ENCODE measurements around the gene RXRA.

RXRA gene

GRCh38 chr9:134320868-134321471, 5.3 kb upstream of the RXRA start:
- TF ChIP-seq CTCF (IDR thresholded peaks at IDR 0.05; ENCODE audit: low read depth, low read length): no peak
- in situ Hi-C loops (cut with HindIII; ENCODE audit: low sequenced_read_pairs): no loop called here
- DNase-seq (ENCODE audit: low read depth, low spot score): no peak
- no peak overlapping the region for H3K4me3 ChIP-seq (ENCODE audit: low read depth, low read length)

- H3K4me3 ChIP-seq (ENCODE audit: low read depth, low read length): no peak overlapping the region
- TF ChIP-seq CTCF (IDR thresholded peaks at IDR 0.05; ENCODE audit: low read depth, low read length): no peak
- no peak for DNase-seq (ENCODE audit: low read depth, low spot score)
- in situ Hi-C loops (cut with HindIII; ENCODE audit: low sequenced_read_pairs): no loop called here
Observed at GRCh38 chr9:134321531-134321930, 4.7 kb upstream of the RXRA start.

GRCh38 chr9:134321946-134322741, 4.1 kb upstream of the RXRA start:
- no peak for DNase-seq (ENCODE audit: low read depth, low spot score)
- no peak overlapping the region for H3K4me3 ChIP-seq (ENCODE audit: low read depth, low read length)
- no peak for TF ChIP-seq CTCF (IDR thresholded peaks at IDR 0.05; ENCODE audit: low read depth, low read length)
- in situ Hi-C loops (cut with HindIII; ENCODE audit: low sequenced_read_pairs): no loop called here

- no peak for TF ChIP-seq CTCF (IDR thresholded peaks at IDR 0.05; ENCODE audit: low read depth, low read length)
- DNase-seq (ENCODE audit: low read depth, low spot score): no peak
- H3K4me3 ChIP-seq (ENCODE audit: low read depth, low read length): no peak overlapping the region
- in situ Hi-C loops (cut with HindIII; ENCODE audit: low sequenced_read_pairs): no loop called here
Observed at GRCh38 chr9:134322781-134323241, 3.4 kb upstream of the RXRA start.

- no peak for TF ChIP-seq CTCF (IDR thresholded peaks at IDR 0.05; ENCODE audit: low read depth, low read length)
- H3K4me3 ChIP-seq (ENCODE audit: low read depth, low read length): no peak overlapping the region
- in situ Hi-C loops (cut with HindIII; ENCODE audit: low sequenced_read_pairs): no loop called here
- DNase-seq (ENCODE audit: low read depth, low spot score): no peak
Observed at GRCh38 chr9:134323741-134324358, 2.4 kb upstream of the RXRA start.

- TF ChIP-seq CTCF (IDR thresholded peaks at IDR 0.05; ENCODE audit: low read depth, low read length): no peak
- no peak overlapping the region for H3K4me3 ChIP-seq (ENCODE audit: low read depth, low read length)
- DNase-seq (ENCODE audit: low read depth, low spot score): no peak
- in situ Hi-C loops (cut with HindIII; ENCODE audit: low sequenced_read_pairs): no loop called here
Observed at GRCh38 chr9:134324359-134325095, 1.7 kb upstream of the RXRA start.

Measured in astrocyte of the spinal cord (primary cell).